GM10266 (cell line): ENCODE results near the gene ZNF804B.

Experiments used
- DNase-seq: peaks from one replicate; pipeline ENCODE4 v3.0.0; 2012; ENCODE audit errors: extremely low spot score
- TF ChIP-seq, protein P1 (sequence below): IDR thresholded peaks from 2 replicates; pipeline ENCODE4 v1.5.1; 2012; ENCODE audit warnings: mild to moderate bottlenecking, low read depth; ENCODE audit not compliant: control insufficient read depth, insufficient read depth; ENCODE audit errors: missing control alignments

Gene ZNF804B

DNA sequence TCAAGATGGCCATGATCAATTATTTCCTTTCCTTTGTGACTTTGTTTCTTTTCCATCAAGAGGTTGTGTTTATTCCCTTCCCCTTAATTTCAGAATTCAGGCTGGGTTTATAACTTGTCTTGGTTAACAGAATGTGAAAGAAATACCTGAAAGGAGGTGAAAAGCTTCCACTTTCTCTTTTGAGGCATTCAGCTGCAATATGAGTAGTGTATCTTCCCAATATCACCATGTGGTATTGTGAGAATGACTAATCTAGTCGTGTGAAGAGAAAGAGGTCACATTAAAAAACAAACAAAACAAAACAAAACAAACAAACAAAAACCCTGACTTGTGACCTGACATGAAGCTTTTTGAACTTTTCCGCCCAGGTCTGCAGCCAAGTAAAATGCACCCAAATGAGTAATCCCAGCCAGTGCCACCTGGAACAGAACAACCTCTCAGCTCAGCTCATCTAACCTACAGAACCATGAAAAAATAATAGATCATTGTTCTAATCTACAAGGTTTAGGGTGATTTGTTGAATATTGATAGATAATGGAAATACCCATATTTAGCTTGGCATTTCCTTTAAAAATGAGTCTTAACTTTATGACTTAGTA lies 106.9 kb downstream of the ZNF804B start:
- TF ChIP-seq, protein P1, sequence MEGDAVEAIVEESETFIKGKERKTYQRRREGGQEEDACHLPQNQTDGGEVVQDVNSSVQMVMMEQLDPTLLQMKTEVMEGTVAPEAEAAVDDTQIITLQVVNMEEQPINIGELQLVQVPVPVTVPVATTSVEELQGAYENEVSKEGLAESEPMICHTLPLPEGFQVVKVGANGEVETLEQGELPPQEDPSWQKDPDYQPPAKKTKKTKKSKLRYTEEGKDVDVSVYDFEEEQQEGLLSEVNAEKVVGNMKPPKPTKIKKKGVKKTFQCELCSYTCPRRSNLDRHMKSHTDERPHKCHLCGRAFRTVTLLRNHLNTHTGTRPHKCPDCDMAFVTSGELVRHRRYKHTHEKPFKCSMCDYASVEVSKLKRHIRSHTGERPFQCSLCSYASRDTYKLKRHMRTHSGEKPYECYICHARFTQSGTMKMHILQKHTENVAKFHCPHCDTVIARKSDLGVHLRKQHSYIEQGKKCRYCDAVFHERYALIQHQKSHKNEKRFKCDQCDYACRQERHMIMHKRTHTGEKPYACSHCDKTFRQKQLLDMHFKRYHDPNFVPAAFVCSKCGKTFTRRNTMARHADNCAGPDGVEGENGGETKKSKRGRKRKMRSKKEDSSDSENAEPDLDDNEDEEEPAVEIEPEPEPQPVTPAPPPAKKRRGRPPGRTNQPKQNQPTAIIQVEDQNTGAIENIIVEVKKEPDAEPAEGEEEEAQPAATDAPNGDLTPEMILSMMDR, result no peak
- DNase-seq, result no peak

DNA sequence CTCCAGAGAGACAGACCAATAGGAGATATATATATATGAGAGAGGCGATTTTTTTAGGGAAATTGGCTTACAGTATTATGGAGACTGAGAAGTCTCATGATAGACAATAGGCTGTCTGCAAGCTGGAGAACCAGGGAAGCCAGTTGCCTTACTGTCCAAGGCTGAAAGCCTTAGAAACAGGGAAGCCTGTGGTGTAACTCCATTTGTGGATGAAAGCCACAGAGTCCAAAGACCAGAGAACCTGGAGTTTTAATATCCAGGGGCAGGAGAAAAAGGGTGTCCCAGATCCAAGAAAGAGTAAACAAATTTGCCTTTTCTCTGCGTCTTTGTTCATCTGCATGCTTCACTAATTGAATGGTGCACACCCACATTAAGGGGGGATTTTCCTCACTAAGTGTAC lies 107.7 kb downstream of the ZNF804B start:
- DNase-seq, result no peak
- TF ChIP-seq, protein P1, result no peak

DNA sequence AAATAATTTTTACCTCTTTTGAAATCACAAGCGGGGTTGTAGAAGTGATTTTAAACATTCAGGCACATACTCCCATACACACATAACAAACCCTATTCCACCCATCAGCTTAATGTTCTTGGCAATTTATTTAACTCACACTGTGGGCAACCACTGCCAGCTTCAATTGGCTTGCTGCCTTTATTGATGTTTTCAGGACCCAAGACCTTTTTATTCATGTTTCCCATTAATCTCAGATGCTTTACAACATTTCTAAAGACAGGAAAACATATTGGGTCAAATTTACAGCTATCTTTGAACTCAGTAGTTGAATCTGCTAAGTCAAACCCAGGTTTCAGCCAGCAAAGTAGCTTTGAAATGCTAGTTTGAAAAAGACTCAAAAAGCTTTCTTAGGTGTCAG lies 109.0 kb downstream of the ZNF804B start:
- TF ChIP-seq, protein P1, result no peak
- no peak for DNase-seq

DNA sequence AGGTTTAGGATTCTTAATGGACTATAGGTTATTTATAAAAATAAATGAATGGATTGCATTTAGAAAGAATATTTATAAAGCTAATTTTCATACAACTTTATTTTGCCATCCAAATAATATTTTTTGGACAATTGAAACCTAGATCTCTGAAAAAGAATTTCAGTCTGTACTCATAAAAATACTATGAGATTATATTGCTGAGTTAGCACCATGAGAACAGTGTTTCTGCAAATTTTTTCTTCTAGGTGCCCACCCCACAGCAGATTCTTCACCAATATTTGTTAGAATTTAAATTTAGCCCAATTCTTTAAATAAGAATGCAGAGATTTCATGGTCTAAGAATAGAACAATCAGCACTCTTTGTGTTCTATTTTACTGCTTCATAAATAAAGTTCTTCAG lies 121.6 kb downstream of the ZNF804B start:
- TF ChIP-seq, protein P1, result no peak
- no peak for DNase-seq

DNA sequence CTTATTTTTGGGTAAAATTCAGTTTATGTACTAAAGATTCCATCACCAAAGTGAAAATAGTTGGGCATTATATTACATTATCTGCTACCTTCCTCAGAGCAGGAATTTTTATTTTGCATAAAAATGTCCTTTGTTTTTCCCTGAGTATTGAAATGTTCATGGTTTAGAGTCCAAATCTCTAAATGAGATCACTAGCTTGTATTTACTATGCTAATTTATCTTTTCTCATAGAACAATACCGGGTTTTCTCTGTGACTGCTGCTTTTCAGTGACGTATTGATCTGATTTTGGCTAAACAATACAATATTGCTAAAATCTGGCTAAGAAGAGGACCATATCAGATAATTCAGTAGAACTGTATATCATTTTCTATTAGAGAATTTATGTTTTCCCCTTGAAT lies 125.6 kb downstream of the ZNF804B start:
- DNase-seq, result no peak
- TF ChIP-seq, protein P1, result no peak

DNA sequence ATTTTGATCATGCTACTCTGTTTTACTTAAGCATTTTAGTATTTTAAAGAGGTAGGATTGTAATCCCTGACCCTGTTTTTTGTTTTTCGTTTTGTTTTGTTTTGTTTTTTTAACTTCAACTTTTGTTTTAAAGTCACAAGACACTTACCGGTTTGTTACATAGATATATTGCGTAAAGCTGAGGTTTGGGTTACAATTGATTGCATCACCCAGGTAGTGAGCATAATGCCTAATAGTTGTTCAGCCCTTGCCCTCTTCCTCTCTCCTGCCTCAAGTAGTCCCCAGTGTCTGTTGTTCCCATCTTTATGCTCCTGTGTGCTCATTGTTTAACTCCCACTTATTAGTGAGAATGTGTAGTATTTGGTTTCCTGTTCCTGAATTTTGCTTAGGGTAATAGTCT lies 129.2 kb downstream of the ZNF804B start:
- TF ChIP-seq, protein P1, result no peak
- no peak for DNase-seq

DNA sequence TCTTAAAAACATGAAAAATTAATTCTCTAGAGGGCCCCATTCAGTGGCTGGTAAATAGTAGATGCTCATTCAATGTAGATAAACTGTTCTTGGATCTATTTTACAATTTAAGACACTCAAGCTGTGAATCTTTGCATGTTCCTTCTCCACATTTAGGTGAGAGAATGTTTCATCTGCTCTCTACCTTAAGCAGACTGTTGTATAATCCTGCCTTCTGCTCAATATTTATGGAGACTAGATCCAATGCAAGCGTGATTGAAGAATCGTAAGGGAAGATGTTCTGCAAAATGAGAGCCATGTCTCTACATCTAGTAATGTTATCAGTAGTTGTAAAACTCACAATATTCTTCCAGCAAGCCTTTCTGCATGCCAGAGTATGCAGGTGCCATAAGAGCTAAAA lies 151.0 kb downstream of the ZNF804B start:
- TF ChIP-seq, protein P1, result no peak
- DNase-seq, result no peak
